NCI-H510A (cell line): ENCODE data around the gene PXYLP1.
"Not testable (repeated sequence)": the region's sequence is repeated elsewhere in the genome, so short reads cannot be mapped to it uniquely, and the experiment has no call there.

Source experiments
- DNase-seq: peaks from one replicate; lab custom pipeline; 2025; lab: John Stamatoyannopoulos, UW

The PXYLP1 gene

DNA sequence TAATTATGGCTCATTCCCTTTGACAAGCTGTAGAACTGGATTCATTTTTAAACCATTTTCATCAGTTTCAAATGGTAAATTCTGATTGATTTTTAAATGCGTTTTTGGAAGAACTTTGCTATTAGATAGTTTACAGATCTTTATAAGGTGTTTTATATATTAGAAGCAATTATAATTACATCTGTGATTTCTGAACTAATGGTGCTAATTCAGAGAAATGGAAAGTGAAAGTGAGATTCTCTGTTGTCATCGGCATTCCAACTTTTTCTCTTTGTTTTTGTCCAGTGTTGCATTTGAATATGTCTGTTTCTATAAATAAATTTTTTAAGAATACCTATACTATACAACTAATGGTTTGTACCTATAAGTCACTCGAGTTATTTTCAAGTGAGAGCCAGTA, 62.7 kb downstream of the PXYLP1 start:
- DNase-seq = no peak

DNA sequence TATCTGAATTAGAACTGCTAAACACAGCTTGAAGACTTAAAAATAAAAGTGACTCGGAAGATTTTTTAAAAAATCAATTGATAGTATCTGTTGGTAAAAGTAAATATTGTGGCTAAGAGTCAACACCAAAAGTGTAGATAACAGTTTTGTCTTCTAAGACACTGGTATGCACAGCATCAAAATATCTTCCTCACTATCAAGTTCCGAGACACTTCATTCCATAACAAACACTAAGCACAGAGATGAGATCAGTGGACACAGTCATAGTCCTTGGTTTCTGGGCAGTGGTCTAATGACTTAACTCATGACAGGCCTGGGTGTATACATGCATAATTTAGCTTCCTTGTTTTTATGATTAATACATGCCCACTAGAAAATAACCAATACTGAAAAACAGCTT, 63.2 kb downstream of the PXYLP1 start:
- DNase-seq = no peak

DNA sequence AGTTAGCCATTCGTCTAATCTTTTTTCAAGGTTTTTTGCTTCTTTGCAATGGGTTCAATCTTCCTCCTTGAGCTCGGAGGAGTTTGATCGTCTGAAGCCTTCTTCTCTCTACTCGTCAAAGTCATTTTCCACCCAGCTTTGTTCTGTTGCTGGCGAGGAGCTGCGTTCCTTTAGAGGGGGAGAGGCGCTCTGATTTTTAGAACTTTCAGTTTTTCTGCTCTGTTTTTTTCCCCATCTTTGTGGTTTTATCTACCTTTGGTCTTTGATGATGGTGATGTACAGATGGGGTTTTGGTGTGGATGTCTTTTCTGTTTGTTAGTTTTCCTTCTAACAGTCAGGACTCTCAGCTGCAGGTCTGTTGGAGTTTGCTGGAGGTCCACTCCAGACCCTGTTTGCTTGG, 68.8 kb downstream of the PXYLP1 start:
- DNase-seq = not testable (repeated sequence)

DNA sequence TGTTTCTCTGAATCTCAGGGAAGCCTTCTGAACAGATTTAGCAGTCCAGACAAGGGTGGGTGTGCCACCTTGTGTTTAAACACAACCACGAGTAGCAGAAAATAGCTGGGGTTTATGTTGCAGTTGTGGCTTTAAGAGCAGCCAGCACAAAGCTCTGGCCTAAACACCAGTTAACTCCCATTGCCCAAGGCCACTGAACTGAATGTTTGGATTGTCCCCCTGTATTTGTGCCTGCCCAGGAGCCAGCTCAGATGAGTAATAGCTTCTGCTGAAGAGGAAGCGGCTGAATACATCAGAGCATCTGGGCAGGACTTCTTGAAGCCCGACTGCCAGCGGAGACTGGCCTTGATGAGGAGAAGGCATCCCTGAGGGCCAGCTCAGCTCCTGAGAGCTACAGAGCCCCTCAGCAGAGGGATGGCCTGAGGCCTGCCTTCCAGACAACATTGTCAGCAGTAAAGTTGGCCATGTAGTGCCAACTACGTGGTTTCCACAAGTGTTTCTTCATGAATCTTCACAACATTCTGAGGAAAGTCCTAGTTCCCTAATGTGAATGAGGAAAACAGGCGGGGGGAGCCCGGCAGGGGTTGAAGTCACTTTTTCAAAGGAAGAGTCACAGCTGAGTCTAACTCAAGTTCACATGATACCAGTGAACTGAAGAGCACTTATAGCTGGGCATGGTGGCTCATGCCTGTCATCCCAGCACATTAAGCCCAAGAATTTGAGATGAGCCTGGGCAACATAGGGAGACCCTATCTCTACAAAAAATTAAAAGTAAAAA, 70.9 kb downstream of the PXYLP1 start:
- DNase-seq = no peak

DNA sequence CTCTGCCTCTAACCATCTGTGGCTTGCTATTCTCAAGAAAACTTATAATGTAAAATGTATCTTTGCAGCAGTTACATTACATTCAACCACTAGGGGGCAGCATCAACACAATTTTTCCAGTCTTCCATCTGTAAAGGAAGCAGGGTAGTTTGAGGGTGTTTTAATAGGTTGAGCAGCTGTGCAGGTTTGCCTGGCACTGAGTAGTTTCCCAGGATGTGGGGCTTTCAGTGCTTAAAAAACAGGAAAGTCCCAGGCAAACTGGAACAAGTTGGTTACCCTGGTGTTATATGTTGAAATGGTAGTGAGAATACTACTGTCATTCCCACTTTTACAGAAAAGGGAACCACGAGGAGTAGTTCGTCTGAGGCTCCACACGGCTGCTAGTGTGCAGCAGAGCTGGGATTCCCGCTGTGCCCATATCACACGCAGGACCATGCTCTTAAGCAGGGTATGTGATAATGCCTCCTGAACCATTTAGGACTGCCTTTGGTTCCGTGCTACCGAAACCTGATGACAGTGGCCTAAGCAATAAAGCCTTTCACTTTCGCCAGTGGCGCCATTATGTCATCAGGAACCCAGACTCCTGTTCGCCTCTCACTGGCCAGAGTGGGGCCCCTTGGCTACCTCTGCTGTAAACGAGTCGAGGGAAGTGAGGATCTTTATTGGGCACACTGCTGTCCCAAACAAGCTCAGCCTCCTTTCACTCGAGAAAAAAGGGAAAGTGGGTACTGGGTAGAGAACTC, 72.0 kb downstream of the PXYLP1 start:
- peak; percentile 19 for DNase-seq

DNA sequence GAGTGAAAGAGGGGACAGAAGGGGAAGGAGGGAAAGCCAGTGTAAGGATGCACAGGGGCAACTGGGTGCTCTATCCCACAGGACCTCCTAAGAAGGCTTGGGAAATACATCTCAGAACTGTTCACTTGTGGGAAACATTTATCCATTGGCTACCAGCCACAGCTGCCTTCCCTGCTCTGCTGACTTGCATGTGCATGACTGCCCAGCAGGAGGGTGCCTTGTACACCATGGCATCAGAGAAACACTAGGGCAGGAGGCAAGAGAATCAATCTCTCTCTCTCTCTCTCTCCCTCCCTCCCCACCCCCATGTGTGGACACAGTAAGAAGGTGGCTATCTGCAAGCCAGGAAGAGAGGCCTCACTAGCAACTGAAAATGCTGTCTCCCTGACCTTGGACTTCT, 73.8 kb downstream of the PXYLP1 start:
- no peak for DNase-seq

DNA sequence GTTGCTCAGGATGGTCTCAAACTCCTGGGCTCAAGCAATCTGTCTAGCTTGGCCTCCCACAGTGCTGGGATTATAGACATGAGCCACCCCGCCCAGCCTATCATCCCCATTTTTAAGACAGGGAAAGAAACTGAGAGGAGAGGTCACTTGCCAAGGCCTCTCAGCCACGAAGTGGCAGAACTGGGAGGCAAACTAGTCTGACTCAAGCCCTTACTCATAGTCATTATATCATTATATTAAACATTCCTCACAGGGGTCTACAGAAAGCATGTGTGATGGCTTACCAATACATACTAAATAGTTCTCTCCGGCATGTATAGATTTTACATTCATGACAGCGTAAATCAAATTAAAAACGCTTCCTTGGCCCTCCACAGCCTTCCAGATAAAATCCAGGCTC, 74.7 kb downstream of the PXYLP1 start:
- no peak for DNase-seq

DNA sequence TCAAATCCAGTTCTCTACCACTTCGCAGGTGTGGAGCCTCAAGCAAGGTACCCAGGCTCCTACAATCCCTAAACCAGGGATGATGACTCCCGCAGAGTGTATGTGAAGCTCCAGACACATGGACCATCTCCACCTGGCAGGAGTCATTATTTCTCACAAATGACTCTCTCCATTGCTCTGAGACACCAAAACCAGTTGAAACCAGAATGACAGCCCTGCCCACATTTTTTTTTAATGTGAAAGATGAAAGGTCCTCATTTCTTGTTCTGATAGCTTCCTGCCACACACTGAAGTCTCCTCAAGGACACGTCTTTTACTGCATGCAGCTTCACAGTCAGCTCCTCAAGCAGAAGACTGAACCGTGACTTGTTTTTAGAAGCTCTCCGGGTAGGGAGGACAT, 75.3 kb downstream of the PXYLP1 start:
- DNase-seq = no peak

DNA sequence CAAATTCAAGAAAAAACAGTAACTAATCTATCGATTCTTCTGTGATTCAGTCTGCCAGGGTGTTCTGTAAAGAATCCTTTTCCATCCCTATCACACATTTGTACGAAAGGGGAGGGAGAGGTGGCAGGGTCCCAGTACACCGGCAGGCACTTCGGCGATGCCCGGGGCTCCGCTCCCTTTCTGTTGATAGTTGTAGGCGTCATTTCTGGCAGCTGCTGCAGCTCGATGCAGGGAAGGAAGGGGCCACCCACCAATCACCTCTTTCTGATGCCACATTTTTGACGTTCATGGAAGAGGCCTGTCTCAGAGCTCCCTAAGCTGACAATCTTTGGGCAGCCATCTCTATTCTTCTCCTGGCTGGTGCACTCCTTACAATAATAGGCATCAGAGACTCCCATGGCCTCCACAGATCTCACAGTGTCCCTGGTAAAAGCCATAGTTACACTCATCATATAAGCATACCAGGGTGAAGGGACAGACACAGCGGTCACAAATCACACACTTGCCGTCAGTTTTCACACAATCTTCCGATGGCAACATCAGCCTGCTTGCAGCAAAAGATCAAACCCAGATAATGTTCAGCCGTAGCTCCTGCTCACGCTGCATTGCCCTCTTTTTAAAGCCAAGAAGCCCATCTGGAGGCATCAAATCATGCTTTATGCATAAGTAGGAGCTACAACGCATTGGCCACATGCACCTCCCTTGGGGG, 75.9 kb downstream of the PXYLP1 start:
- DNase-seq = no peak

DNA sequence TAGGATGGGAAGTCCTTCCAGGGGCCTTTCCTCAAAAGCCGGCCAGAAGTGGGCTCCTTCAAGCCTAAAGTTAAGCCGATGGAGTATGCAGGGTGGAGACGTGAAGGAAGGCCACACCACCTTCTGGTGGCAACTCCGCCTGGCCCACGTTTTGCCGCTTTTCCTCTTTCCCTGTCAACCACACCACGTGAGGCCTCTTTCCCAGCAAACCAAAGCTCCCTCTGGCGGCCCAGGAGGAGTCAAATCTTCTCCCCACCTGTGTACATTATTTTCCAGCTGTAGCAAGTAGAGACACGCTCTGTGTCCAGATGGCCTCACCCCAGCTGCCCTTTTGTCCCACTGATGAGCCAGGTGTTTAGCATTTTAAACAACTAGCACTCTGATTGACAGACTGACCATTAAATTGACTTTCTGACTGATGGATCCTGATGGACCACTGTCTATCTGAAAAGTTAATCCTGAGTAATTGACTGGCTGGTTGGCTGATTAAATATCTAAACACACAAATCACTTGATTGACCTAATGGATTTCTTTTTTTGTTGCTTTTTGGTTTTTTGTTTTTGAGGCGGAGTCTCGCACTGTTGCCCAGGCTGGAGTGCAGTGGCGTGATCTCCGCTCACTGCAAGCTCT, 77.1 kb downstream of the PXYLP1 start:
- DNase-seq = peak; percentile 63

DNA sequence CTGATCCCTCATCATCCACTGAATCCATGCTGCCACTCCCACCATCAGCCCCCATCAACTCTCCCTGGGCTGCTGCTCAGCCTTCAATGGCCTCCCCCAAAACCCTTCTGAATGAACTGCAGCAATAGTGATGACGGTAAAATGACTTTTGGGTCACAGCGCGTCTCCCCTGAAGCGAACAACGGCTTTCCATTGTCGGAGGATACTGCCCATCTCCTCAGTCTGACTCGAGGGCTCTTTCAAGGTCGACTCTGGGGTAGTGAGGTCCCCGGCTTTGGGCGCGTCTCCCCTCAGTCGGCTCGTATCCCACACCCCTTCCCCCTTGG, 79.5 kb downstream of the PXYLP1 start:
- no peak for DNase-seq

DNA sequence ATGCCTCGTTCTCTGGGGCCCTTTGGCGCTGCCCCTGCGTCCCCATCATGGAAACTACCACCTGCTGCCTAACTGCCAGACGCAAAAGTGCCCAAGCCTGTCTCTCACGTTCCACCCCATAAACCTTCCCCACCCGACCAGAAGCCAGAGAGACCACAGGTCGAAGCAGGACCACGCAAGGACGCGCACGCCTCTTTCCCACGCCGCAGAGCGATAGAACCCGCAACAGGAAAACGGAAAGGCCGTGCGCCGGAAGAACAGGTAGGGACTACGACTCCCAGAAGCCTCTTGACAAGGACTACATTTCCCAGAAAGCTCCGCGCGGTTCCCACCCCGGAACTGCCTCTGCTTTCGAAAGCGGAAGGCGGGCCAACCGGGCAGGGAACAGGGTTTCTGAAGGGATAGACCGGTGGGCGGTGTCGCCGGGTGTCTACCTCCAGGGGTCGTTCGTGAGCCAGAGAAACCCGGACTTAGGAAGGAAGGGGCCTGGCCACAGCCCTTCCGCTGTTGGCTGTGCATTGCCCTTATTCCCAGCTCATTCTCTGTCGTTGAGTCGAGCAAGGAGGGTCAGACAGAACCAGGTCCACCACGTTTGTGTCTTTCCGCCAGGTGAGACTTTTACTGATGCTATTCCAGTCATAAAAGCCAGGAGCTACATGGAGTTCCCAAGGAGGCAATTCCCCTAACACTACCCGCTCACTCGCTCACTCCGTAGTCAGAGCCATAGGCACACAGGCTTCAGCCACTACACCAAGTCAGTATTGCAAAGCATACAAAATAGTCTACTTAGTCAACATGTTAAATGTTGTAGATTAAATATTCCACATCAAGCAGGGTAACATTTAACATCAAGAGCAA, 80.1 kb downstream of the PXYLP1 start:
- DNase-seq = peak; percentile 87

DNA sequence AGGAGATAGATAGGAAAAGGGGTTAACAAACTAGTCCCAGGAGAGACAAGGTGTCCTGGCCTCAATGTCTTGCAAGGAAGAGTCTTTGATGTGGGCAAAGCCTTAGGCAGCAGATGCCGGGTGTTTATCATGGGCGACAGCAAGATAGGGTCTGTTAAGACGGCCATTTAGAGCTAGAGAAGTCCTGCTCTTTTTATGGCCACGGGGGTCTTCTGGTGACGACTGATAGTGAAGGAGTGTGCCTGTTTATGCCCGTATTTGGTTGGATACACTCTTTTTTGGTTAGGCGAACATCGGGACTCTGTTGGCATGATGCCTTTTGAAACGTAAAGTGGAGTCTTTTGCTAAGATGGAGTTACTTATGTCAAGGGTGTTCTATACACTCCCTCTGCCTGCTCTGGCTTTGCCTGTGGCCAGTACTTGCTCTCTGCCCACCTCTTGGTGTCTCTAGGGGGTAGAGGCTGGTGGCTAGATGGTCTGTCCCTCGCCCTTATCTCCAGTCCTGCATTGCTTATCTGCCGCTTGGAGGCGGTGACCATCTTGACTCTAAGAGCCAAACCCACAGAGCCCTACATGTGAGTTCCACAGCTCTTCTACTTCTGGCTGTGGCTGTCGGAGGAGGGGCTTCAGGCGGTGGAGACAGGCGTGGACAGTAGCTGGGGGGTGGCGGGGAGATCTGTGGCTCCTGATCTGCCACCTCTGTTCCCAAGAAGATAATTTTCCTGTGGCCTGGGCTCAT, 80.9 kb downstream of the PXYLP1 start:
- no peak for DNase-seq

DNA sequence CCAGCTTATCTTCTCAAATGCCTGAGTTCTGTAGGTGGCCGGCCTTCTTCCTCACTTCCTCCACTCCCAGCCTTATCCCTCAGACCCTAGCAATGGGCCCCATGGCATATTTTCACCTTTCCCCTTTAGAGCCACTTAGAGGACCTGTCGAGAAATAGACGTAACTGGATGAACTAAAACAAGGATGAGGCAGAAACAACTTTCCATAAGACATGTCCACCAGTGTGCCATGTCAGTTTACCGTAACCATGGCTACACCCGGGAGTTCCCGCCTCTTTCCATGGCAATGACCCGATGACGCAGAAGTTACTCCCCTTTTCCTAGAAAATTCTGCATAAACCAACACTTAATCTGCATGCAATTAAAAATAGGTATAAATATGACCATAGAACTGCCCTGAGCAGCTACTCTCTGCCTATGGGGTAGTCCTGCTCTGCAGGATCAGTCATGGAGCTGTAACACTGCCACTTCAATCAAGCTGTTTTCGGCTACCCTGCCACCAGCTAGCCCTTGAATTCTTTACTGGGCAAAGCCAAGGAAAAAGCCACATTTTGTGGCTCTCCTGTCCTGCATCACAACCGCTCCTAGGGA, 81.6 kb downstream of the PXYLP1 start:
- no peak for DNase-seq

DNA sequence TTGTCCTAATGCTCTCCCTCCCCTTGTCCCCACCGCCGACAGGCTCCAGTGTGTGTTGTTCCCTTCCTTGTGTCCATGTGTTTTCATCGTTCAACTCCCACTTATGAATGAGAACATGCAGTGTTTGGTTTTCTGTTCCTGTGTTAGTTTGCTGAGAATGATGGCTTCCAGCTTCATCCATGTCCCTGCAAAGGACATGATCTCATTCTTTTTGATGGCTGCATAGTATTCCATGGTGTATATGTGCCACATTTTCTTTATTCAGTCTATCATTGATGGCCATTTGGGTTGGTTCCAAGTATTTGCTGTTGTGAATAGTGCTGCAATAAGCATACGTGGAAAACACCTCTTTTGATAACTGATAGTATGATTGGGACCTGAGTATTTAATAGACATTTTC, 82.8 kb downstream of the PXYLP1 start:
- not testable (repeated sequence) for DNase-seq

DNA sequence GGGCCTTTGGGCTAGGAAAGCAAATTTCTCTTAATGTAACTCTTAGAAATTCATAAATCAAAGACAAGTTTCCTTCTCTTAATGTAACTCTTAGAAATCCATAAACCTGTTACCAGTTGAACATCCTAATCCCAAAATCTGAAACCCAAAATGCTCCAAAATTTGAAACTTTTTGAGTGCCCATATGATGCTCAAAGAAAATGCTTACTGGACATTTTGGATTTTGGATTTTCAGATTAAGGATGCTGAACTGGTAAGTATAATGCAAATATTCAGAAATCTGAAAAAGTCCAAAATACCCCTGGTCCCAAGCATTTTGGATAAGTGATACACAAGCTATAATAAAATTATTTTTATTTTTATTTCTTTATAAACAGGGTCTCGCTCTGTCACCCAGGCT, 85.2 kb downstream of the PXYLP1 start:
- no peak for DNase-seq

DNA sequence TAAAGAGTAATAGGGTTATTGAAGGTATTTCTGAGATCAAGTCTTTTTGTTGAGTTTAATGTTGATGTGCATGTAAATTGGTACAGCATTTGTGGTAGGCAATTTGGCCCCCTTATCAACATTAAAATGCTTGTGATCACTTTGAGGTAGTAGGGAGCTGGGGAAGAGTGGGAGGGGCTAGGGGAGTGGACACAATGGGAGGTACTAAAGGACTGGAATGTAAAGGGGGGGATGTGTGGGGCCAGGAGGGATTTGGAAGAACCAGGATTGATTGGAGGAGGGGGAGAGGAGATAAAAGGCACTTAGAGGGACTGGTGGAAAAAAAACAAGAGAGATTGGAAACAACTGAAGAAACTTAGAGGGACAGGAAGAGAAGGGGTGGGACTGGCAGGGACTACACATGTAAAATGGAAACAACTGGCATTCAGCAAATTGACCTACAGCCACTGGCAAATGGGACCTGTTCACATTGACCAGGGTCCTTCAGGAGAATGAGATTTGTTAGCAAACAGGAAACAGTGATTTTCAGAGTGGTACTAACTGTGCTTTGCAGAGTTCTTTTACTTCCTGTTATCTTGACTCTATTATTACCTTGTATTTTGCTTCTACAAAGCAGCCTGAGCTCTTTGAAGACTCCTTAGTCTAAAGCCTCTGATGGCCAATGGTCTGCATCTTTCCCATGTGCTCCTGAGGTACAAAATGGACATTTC, 88.9 kb downstream of the PXYLP1 start:
- no peak for DNase-seq

DNA sequence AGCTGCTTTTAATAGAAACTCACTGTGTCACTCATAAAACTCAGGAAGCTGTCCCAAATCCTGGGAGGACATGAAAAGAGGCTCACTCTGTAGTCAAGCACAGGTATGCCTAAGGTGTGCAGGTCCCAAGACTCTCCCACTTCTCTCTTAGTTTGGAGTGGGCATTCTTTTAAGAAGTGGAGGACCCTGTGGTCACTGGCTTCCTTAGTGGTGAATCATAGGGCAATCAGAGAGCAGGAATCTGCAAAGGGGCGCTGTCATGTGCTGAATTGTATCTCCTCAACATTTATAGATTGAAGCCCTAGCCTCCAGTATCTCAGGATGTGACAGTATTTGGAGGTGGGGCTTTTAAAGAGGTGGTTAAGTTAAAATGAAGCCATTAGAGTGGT, 89.5 kb downstream of the PXYLP1 start:
- DNase-seq = no peak

DNA sequence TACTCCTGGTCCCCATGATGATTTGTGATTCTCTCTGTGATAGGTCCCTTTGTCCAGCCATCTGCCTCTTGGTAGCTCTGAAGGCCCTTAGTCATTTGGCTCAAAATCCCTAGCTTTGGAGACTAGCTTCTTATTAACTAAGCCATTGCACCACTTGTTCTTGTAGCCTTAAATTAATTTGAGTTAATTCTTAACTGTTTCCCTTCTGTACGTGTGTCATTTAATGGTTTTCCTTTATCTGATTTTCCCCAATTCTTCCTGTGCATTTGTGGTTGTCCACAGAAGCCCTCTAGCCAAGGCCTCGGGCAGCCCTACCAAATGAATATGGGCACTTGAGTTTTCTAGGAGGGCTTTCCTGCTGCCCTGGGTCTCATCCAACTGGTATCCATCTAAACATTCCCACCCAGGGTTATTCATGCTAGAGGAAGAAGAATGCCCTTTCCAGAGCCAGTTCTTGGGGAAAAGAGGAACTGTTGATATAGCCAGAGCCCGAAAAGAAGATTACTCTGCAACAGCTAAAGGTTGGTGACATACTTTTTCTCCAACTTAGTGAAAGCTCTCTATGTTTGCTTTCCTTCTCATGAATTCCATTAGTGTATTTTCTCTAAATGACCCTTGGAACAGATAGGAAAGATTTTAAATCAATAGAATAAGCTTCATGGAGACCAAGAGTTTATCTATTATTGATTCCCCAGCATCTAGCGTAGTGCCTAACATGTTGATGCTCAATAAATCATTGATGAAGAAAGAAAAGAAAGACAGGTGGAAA, 92.5 kb downstream of the PXYLP1 start:
- DNase-seq = no peak
